Brain pericyte (primary cell): ENCODE results near the gene MFAP4.

Source experiments
- DNase-seq: peaks from one replicate; pipeline ENCODE4 v3.0.0-alpha.2; 2012; ENCODE audit warnings: low read depth, low spot score

MFAP4 gene

GRCh38 chr17:19386974-19387920 is at the start of gene MFAP4:
Gene MFAP4, minus strand, starts transcription at chr17:19387190. Its CDS starts 35 bp downstream, at chr17:19387155.
- peak; percentile 57 for DNase-seq

DNA sequence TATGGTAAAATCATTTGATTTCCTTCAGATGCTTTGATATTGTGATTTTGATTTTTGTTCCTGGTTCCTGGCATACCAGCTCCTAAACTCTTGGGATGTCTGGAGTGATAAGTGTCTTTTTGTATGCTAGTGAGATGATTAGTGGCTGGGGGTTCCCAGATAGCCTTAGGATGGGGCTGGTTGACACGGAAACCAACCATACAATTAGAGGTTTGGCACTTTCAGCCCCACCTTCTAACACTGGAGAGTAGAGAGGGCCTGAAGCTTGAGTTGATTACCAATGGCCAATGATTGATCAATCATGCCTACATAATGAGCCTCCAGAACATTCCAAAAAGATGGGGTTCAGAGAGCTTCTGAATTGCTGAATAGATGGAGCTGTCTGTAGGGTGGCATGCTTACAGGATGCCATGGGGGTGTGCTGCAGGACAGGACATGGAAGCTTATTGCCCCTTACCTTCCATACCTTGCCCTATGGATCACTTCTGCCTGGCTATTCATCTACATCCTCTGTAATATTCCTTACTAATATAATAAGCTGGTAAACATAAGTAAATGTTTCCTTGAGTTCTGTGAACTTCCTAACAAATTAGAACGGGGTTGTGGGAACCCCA is 46.8 kb upstream of the MFAP4 start:
- DNase-seq: no peak

- no peak for DNase-seq
These were observed 46.3 kb upstream of the MFAP4 start for GRCh38 chr17:19433255-19433654.

DNA sequence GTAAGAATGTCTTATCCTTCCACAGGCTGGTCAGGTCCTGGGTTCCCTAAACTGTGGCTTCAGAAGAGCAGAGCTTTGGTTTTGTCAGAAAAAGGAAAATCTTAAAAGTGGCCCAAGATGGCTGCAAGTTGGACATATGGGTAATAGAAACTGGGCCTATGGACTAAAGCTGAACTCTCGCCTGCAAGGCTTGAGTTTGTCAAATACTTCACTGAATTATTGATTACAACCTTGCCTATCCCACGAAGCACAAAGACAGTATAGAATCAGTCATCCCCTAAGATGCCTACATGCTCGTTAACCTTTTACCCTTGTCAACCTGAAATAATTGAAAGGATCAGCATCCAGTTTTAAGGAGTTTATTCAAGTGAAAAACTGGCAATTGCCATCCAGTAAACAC is 44.7 kb upstream of the MFAP4 start:
- DNase-seq: no peak

GRCh38 chr17:19426631-19427030 is 39.6 kb upstream of the MFAP4 start:
- DNase-seq: no peak

DNA sequence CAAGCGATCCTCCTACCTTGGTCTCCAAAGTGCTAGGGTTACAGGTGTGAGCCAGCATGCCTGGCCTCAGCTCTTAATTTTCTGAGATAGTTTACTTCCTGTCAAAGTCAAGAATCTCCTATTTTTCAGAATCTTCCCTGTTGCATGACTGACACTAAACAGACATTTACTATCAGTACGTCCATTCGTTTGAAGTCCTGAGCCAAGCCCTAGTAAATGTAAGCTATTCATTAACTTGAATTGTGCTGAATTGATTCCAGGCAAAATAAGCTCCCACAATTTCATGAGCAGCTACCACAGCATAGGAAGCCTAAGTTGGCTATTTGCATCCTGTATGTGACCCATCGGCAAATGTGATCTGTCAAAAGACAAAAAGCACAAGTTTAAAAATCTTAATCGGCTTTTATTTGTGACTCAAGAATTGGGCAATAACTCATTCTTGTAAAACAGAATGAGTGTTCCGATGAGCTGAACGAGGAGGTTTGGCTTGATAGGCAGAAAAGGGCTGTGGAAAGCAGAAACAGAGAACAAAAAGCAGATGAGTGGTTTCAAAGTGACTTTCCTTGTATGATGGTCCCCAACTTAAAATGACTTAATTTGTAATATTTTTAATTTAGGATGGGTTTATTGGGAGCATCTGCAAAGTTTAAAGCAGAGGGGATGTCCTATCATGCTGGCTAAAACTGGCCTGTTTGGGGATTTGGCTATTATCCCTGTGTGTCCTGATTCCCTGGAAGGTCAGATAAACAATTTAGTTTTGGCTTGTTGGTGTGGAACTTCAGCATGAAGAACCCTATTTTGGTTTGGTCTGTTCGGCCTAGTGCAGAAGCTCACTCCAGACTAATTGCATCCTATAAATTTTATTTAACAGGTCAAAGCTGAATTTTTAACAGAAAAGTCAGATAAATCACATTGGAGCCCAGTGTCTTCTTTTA is 38.2 kb upstream of the MFAP4 start:
- no peak for DNase-seq

GRCh38 chr17:19421926-19422325 is 34.9 kb upstream of the MFAP4 start:
- DNase-seq: no peak

DNA sequence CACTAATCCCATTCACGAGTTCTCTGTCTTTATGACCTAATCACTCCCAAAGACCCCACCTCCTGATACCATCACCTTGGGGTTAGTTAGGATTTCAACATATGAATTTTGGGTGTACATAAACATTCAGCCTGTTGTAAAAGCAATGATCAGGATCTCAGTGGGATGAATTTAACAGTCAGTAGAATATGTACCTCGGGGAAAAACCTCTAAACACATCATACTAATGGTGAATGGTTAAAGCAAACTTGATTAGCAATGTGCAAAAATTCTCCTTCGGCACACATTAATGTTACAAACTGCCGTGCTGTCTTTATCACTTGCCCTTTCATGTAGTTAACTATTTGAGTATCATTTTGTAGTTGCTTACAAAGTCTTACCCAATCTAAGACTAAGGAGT is 34.2 kb upstream of the MFAP4 start:
- DNase-seq: no peak

GRCh38 chr17:19418251-19418992 is 31.4 kb upstream of the MFAP4 start:
- DNase-seq: no peak

DNA sequence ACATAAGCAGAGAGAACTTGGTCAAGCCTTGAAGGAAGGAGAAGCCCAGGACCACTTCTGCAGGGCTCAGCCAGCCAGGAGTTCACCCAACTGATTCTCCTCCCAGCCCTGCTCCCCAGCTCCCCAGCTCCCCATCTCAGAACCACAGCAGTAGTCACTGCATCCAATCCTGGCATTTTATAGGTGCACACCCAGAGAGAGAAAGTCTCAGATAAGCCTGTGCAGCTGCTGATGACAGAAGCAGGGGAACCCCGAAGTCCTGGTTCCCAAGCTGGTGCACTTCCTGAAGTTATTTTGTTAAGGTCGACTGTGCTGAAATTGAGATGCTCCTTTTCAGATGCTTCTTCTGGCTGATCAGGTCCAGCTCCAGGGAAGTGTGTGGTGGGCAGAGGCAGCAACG is 30.6 kb upstream of the MFAP4 start:
- no peak for DNase-seq

DNA sequence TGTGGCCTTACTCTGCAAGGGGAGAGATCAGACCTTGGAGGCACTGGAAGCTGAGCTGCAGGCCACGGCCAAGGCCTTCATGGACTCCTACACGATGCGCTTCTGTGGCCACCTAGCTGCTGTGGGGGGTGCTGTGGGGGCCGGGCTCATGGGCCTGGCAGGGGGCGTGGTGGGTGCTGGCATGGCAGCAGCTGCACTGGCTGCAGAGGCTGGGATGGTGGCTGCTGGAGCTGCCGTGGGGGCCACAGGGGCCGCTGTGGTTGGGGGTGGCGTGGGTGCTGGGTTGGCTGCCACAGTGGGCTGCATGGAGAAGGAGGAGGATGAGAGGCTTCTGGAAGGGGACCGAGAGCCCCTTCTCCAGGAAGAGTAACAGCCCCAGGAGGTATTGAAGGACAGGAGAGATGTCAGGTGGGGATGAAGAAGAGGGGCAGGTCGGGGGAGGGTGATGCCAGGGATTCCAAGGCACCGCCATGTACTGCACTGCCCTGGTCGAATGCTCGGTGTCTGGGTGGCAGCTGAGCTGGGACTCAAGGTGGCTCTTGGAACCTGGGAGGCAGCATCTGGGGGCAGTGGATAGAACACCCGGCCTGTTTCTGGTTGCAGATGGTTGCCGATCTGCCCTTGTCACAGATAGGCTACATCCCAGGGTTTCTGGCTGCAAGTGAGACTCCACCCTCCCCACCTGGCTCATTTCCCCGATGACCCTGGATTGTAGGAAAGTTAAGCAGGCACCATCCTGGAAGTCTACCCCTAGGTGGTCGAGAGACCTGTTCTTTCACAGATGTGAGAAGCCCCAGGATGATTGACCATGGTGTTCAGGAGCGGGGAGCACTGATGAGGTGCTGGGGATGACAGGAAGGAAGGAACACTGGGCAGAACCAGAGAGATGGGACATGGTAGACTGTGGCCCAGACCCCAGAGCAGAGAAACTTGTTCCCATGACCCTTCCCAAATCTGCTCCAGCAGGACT is 29.1 kb upstream of the MFAP4 start:
- no peak for DNase-seq

DNA sequence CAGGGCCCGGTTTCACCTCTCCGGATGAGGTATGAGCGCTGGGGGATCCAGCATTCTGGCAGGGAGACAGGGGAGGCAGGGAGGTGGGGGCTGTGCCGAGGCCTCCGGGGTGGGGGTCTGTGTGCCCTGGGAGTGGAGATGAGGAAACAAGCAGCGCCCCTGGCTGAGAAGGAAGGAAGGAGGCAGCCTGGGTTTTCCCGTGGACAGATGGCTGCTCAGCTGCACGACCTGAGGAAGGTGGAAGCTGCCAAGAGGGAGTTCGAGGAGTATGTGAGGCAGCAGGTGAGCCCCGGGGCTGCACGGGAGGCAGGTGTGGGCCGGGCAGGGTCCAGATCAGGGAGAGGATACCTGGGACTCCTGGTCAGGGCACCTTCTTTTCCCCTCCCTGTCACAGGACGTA is 28.3 kb upstream of the MFAP4 start:
- no peak for DNase-seq

DNA sequence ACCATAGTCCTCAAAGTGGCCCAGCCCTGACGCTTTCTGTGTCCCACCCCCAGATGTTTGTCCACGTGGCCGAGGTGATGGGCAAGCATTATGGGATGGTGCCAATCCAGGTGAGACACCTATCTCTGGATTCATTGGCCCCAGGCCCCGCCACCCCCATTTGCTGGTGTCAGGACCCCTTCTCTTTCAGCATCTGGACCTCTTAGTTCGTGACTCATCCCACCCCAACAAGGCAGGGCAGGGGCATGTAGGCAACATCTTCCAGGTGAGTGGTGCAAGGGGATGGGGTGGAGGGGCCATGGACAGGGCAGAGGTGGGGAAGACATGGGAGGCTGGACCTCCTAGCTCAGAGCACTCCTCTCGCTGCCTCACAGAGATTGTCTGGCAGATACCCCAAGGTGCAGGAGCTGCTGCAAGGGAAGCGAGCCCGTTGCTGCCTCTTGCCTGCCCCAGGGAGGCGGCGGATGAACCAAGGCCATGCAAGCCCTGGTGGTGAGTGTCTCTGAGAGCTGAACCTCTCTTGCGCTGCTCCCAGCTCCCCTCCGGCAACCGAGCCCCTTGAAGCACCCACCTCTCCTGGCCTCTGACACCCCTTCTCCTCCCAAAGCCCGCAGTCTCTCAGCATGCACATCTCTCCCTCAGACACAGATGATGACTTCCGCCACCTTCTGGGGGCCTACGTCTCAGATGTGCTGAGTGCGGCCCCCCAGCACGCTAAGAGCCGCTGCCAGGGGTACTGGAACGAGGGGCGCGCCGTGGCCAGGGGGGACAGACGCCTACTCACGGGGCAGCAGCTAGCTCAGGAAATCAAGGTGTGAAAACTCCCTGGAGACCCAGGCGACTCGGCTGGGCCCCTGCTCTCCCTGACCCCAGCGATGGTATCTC is 27.6 kb upstream of the MFAP4 start:
- DNase-seq: no peak

GRCh38 chr17:19413761-19414160 is 26.8 kb upstream of the MFAP4 start:
- no peak for DNase-seq

GRCh38 chr17:19412984-19413383 is 26.0 kb upstream of the MFAP4 start:
- no peak for DNase-seq

DNA sequence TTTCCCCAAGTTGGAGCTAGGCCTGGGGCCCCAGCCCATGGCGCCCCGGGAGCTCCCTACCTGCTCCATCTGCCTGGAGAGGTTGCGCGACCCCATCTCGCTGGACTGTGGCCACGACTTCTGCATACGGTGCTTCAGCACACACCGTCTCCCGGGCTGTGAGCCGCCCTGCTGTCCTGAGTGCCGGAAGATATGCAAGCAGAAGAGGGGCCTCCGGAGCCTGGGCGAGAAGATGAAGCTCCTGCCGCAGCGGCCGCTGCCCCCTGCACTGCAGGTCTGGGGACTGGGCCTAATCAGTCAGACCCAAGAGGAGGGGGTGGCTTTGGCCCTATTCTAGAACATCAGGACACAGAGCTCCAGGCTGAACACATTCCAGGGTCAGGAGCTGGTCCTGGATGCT is 25.5 kb upstream of the MFAP4 start:
- DNase-seq: no peak

- no peak for DNase-seq
These were observed 24.6 kb upstream of the MFAP4 start for GRCh38 chr17:19411631-19412030.

DNA sequence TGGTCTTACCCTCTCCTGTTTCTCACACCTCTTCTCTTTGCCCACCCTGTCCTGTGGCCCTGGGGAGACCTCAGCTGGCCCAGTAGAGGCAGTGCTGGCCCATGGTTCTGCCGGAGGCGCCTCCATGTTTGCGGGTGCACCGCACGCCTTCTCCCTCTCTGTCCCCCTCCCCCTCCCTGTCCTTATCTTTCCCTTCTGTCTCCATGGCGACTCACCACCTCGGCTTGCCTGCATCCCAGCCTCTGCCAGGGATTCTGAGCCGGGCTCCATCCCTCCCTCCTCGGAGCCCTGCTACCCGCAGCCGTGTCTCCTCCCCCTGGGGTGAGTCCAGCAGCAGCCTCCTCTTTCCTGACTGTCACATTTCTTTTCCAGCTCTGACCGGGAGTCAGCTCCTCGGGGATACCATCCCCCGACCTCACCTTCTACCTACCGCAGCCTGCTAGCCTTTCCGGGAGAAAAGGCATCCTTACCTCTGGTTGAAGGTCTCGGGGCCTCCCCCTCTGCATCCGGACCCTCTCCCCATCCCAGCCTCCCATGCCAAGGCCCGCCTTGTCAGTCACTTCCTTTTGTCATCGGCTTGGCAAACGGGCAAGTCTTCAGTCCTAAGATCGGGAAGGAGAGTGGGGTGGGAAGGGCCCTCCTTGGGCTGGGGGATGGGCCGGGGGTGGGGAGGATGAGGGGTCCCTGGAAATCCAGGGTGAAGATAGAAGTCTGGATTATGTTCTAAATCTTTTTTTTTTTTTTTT is 24.1 kb upstream of the MFAP4 start, which contains the start of gene RNF112:
Gene RNF112, plus strand, starts transcription at position 358 of the 746 bp plus-strand sequence. Its CDS starts 177 bp downstream, at position 535.
- no peak for DNase-seq
